Activated naive CD8-positive, alpha-beta T cell treated with anti-CD3 and anti-CD28 coated beads, Interleukin-2, amount 50 U/mL, for 24 hours (primary cell): Measurements from ENCODE around the gene SLC24A3.

Source experiments
- ATAC-seq: fragments of 150-1000 bp; cut with Tn5 transposase; one replicate; pipeline ENCODE4 v1.10.0; 2021
- DNase-seq: peaks from one replicate; pipeline ENCODE4 v3.0.0; 2021
- H3K27ac Mint-ChIP-seq: one replicate; pipeline ENCODE4 v1.8.0; 2021; ENCODE audit warnings: mild to moderate bottlenecking, mixed read lengths
- H3K27me3 Mint-ChIP-seq: one replicate; pipeline ENCODE4 v1.8.0; 2021; ENCODE audit warnings: mixed read lengths
- H3K36me3 Mint-ChIP-seq: one replicate; pipeline ENCODE4 v1.8.0; 2021; ENCODE audit warnings: low read depth, mixed read lengths
- H3K4me1 Mint-ChIP-seq: one replicate; pipeline ENCODE4 v1.8.0; 2021; ENCODE audit warnings: mixed read lengths
- H3K4me3 Mint-ChIP-seq: one replicate; pipeline ENCODE4 v1.8.0; 2021; ENCODE audit warnings: mild to moderate bottlenecking, moderate library complexity, mixed read lengths
- H3K9me3 Mint-ChIP-seq: one replicate; pipeline ENCODE4 v1.8.0; 2021; ENCODE audit warnings: mixed read lengths

The SLC24A3 gene

GRCh38 chr20:19735446-19735845, 523.0 kb downstream of the SLC24A3 start:
- no peaks in the 10 kb centered on the region for H3K9me3 Mint-ChIP-seq
- peaks cover 14% of the 10 kb centered on the region for H3K4me1 Mint-ChIP-seq
- H3K4me3 Mint-ChIP-seq: no peak overlapping the region
- DNase-seq (peak; percentile 12), ATAC-seq (no peak)
- peaks cover 7% of the 10 kb centered on the region for H3K27me3 Mint-ChIP-seq
- H3K36me3 Mint-ChIP-seq: no peaks in the 10 kb centered on the region
- H3K27ac Mint-ChIP-seq: no peak overlapping the region

GRCh38 chr20:19737025-19737424, 524.6 kb downstream of the SLC24A3 start:
- no peak overlapping the region for H3K27ac Mint-ChIP-seq
- H3K27me3 Mint-ChIP-seq: peaks cover 11% of the 10 kb centered on the region
- peak; percentile 83 for ATAC-seq

GRCh38 chr20:19738951-19739350, 526.5 kb downstream of the SLC24A3 start:
- peaks cover 14% of the 10 kb centered on the region for H3K4me1 Mint-ChIP-seq
- H3K4me3 Mint-ChIP-seq: no peak overlapping the region
- ATAC-seq (no peak), DNase-seq (no peak)
- H3K27ac Mint-ChIP-seq: no peak overlapping the region
- peaks cover 15% of the 10 kb centered on the region for H3K27me3 Mint-ChIP-seq
- H3K9me3 Mint-ChIP-seq: no peaks in the 10 kb centered on the region
- H3K36me3 Mint-ChIP-seq: no peaks in the 10 kb centered on the region

More at GRCh38 chr20:19737025-19737424, 524.6 kb downstream of the SLC24A3 start:
- Mint-ChIP-seq H3K36me3 (no peaks in the 10 kb centered on the region), H3K4me3 (no peak overlapping the region), H3K4me1 (peaks cover 14% of the 10 kb centered on the region), H3K9me3 (no peaks in the 10 kb centered on the region)
- DNase-seq: no peak

- no peak for DNase-seq
- Mint-ChIP-seq H3K36me3 (no peaks in the 10 kb centered on the region), H3K4me1 (peaks cover 14% of the 10 kb centered on the region), H3K9me3 (no peaks in the 10 kb centered on the region), H3K4me3 (no peak overlapping the region), H3K27ac (no peak overlapping the region), H3K27me3 (peaks cover 15% of the 10 kb centered on the region)
- ATAC-seq: no peak
These were observed 526.9 kb downstream of the SLC24A3 start for GRCh38 chr20:19739351-19739750.

- no peak for ATAC-seq
- Mint-ChIP-seq H3K4me3 (no peak overlapping the region), H3K27me3 (peaks cover 15% of the 10 kb centered on the region), H3K4me1 (peaks cover 11% of the 10 kb centered on the region), H3K27ac (no peak overlapping the region), H3K9me3 (peaks cover 4% of the 10 kb centered on the region), H3K36me3 (no peaks in the 10 kb centered on the region)
- DNase-seq: no peak
These were observed 528.1 kb downstream of the SLC24A3 start for GRCh38 chr20:19740512-19740911.

- Mint-ChIP-seq H3K27ac (no peak overlapping the region), H3K4me3 (no peak overlapping the region), H3K4me1 (peaks cover 4% of the 10 kb centered on the region), H3K36me3 (no peaks in the 10 kb centered on the region), H3K27me3 (peaks cover 15% of the 10 kb centered on the region), H3K9me3 (peaks cover 8% of the 10 kb centered on the region)
- no peak for ATAC-seq
- no peak for DNase-seq
These were observed 529.5 kb downstream of the SLC24A3 start for GRCh38 chr20:19741924-19742323.

GRCh38 chr20:19742974-19743639, 530.7 kb downstream of the SLC24A3 start:
- no peaks in the 10 kb centered on the region for H3K4me1 Mint-ChIP-seq
- no peak for DNase-seq
- H3K27me3 Mint-ChIP-seq: peaks cover 17% of the 10 kb centered on the region
- no peaks in the 10 kb centered on the region for H3K36me3 Mint-ChIP-seq
- no peak overlapping the region for H3K4me3 Mint-ChIP-seq
- no peak for ATAC-seq
- no peak overlapping the region for H3K27ac Mint-ChIP-seq
- H3K9me3 Mint-ChIP-seq: peaks cover 8% of the 10 kb centered on the region

- H3K36me3 Mint-ChIP-seq: no peaks in the 10 kb centered on the region
- H3K4me1 Mint-ChIP-seq: no peaks in the 10 kb centered on the region
- no peak for ATAC-seq
- peaks cover 8% of the 10 kb centered on the region for H3K9me3 Mint-ChIP-seq
- no peak overlapping the region for H3K27ac Mint-ChIP-seq
- peaks cover 17% of the 10 kb centered on the region for H3K27me3 Mint-ChIP-seq
- DNase-seq: no peak
- no peak overlapping the region for H3K4me3 Mint-ChIP-seq
These were observed 531.2 kb downstream of the SLC24A3 start for GRCh38 chr20:19743640-19743995.

GRCh38 chr20:19745106-19745505, 532.7 kb downstream of the SLC24A3 start:
- no peak for ATAC-seq
- Mint-ChIP-seq H3K9me3 (peaks cover 8% of the 10 kb centered on the region), H3K27me3 (peaks cover 13% of the 10 kb centered on the region), H3K4me3 (no peak overlapping the region), H3K36me3 (no peaks in the 10 kb centered on the region), H3K4me1 (no peaks in the 10 kb centered on the region), H3K27ac (no peak overlapping the region)
- no peak for DNase-seq

GRCh38 chr20:19745584-19745983, 533.1 kb downstream of the SLC24A3 start:
- no peak overlapping the region for H3K4me3 Mint-ChIP-seq
- H3K27me3 Mint-ChIP-seq: peaks cover 13% of the 10 kb centered on the region
- H3K36me3 Mint-ChIP-seq: no peaks in the 10 kb centered on the region
- H3K27ac Mint-ChIP-seq: no peak overlapping the region
- DNase-seq: no peak
- no peaks in the 10 kb centered on the region for H3K4me1 Mint-ChIP-seq
- ATAC-seq: no peak
- H3K9me3 Mint-ChIP-seq: peaks cover 8% of the 10 kb centered on the region

GRCh38 chr20:19746396-19746795, 534.0 kb downstream of the SLC24A3 start:
- no peak overlapping the region for H3K27ac Mint-ChIP-seq
- H3K9me3 Mint-ChIP-seq: peaks cover 8% of the 10 kb centered on the region
- no peaks in the 10 kb centered on the region for H3K4me1 Mint-ChIP-seq
- H3K27me3 Mint-ChIP-seq: peaks cover 12% of the 10 kb centered on the region
- H3K4me3 Mint-ChIP-seq: no peak overlapping the region
- no peak for DNase-seq
- no peaks in the 10 kb centered on the region for H3K36me3 Mint-ChIP-seq
- ATAC-seq: no peak

GRCh38 chr20:19747903-19748302, 535.5 kb downstream of the SLC24A3 start:
- no peak for DNase-seq

GRCh38 chr20:19748681-19749080, 536.2 kb downstream of the SLC24A3 start:
- no peaks in the 10 kb centered on the region for H3K4me1 Mint-ChIP-seq
- ATAC-seq (no peak), DNase-seq (no peak)
- H3K9me3 Mint-ChIP-seq: peaks cover 8% of the 10 kb centered on the region
- H3K27me3 Mint-ChIP-seq: peaks cover 15% of the 10 kb centered on the region
- no peaks in the 10 kb centered on the region for H3K36me3 Mint-ChIP-seq
- no peak overlapping the region for H3K27ac Mint-ChIP-seq
- no peak overlapping the region for H3K4me3 Mint-ChIP-seq

More at GRCh38 chr20:19747903-19748302, 535.5 kb downstream of the SLC24A3 start:
- ATAC-seq: no peak
- Mint-ChIP-seq H3K4me1 (no peaks in the 10 kb centered on the region), H3K4me3 (no peak overlapping the region), H3K36me3 (no peaks in the 10 kb centered on the region), H3K27ac (no peak overlapping the region), H3K27me3 (peaks cover 13% of the 10 kb centered on the region), H3K9me3 (peaks cover 8% of the 10 kb centered on the region)

GRCh38 chr20:19749618-19750071, 537.2 kb downstream of the SLC24A3 start:
- Mint-ChIP-seq H3K36me3 (no peaks in the 10 kb centered on the region), H3K4me3 (no peak overlapping the region), H3K4me1 (no peaks in the 10 kb centered on the region), H3K9me3 (peaks cover 8% of the 10 kb centered on the region), H3K27ac (no peak overlapping the region), H3K27me3 (peaks cover 17% of the 10 kb centered on the region)
- no peak for ATAC-seq
- no peak for DNase-seq

GRCh38 chr20:19750101-19750606, 537.7 kb downstream of the SLC24A3 start:
- peaks cover 19% of the 10 kb centered on the region for H3K27me3 Mint-ChIP-seq
- no peaks in the 10 kb centered on the region for H3K36me3 Mint-ChIP-seq
- no peak for DNase-seq
- no peak overlapping the region for H3K4me3 Mint-ChIP-seq
- no peak overlapping the region for H3K27ac Mint-ChIP-seq
- no peaks in the 10 kb centered on the region for H3K4me1 Mint-ChIP-seq
- no peak for ATAC-seq
- peaks cover 7% of the 10 kb centered on the region for H3K9me3 Mint-ChIP-seq
